IPS-20b (cell line): ENCODE measurements around the gene KLF1.
A peak's percentile ranks its signal among the peaks of the same experiment; 100 is the strongest.

Experiments used
- H3K27ac ChIP-seq: one replicate; pipeline ENCODE4 v1.5.1; 2013; ENCODE audit warnings: low read length
- H3K27me3 ChIP-seq: 2 replicates; pipeline ENCODE4 v1.6.1; 2013; ENCODE audit warnings: mild to moderate bottlenecking, low read length, inconsistent platforms; ENCODE audit not compliant: insufficient read depth
- H3K36me3 ChIP-seq: 2 replicates; pipeline ENCODE4 v1.6.1; 2013; ENCODE audit warnings: low read depth, mild to moderate bottlenecking, inconsistent platforms, low read length, moderate library complexity; ENCODE audit not compliant: insufficient read depth
- H3K4me1 ChIP-seq: 2 replicates; pipeline ENCODE4 v1.6.1; 2013; ENCODE audit warnings: mild to moderate bottlenecking, control low read depth, inconsistent platforms, low read length, moderate library complexity; ENCODE audit not compliant: insufficient read depth
- H3K4me3 ChIP-seq: 2 replicates; pipeline ENCODE4 v1.5.1; 2013; ENCODE audit warnings: mild to moderate bottlenecking, low read length, inconsistent platforms
- H3K9ac ChIP-seq: 2 replicates; pipeline ENCODE4 v1.6.1; 2013; ENCODE audit warnings: low read depth, mild to moderate bottlenecking, inconsistent platforms, low read length, moderate library complexity
- H3K9me3 ChIP-seq: 2 replicates; pipeline ENCODE4 v1.6.1; 2013; ENCODE audit warnings: mild to moderate bottlenecking, low read depth, low read length, inconsistent platforms; ENCODE audit not compliant: insufficient read depth

KLF1 gene

DNA sequence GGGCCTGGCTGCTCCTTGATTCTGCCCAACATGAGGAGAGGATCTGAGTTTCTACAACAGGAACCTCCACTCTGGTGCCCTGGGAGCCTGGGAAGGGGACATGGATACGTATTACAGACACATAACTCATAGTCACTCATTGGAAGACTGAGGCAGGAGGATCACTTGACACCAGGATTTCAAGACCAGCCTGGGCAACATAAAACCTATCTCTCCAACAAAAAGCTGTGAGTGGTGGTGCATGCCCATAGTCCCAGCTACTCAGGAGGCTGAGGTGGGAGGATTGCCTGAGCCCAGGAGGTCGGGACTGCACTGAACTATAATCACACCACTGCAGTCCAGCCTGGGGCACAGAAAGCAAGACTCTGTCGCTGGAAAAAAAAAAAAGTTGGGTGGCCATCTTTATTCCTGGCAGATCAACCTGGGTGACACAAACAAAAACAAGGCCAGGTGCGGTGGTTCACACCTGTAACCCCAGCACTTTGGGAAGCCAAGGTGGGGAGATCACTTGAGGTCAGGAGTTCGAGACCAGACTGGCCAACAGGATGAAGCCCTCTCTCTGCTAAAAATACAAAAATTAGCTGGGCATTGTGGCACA lies 1.1 kb upstream of the KLF1 start:
- Histone ChIP-seq H3K4me1 (no peaks in the 10 kb centered on the region), H3K27ac (no peak overlapping the region), H3K9me3 (no peaks in the 10 kb centered on the region; the same call in 1 of the 2 replicates), H3K27me3 (peaks cover 44% of the 10 kb centered on the region), H3K36me3 (peaks cover 3% of the 10 kb centered on the region), H3K9ac (no peak overlapping the region), H3K4me3 (no peak overlapping the region)

DNA sequence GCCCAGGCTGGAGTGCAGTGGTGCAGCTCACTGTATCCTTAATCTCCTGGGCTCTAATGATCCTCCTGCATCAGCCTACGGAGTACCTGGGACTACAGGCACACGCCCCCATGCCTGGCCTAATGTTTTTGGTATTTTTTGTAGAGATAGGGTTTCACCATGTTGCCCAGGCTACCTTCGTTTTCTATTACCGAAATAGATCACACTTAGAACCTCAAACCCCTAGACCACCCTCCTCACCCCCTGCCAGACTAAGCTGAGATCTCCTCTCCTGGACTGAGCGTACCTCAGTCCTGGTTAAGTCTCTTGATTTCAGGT lies 391 bp downstream of the KLF1 start:
- no peak overlapping the region for H3K4me3 ChIP-seq
- no peak overlapping the region for H3K9ac ChIP-seq
- H3K36me3 ChIP-seq, result no peaks in the 10 kb centered on the region
- H3K9me3 ChIP-seq, result no peaks in the 10 kb centered on the region; the same call in 1 of the 2 replicates
- no peaks in the 10 kb centered on the region for H3K4me1 ChIP-seq
- no peak overlapping the region for H3K27ac ChIP-seq
- H3K27me3 ChIP-seq, result peaks cover 51% of the 10 kb centered on the region

DNA sequence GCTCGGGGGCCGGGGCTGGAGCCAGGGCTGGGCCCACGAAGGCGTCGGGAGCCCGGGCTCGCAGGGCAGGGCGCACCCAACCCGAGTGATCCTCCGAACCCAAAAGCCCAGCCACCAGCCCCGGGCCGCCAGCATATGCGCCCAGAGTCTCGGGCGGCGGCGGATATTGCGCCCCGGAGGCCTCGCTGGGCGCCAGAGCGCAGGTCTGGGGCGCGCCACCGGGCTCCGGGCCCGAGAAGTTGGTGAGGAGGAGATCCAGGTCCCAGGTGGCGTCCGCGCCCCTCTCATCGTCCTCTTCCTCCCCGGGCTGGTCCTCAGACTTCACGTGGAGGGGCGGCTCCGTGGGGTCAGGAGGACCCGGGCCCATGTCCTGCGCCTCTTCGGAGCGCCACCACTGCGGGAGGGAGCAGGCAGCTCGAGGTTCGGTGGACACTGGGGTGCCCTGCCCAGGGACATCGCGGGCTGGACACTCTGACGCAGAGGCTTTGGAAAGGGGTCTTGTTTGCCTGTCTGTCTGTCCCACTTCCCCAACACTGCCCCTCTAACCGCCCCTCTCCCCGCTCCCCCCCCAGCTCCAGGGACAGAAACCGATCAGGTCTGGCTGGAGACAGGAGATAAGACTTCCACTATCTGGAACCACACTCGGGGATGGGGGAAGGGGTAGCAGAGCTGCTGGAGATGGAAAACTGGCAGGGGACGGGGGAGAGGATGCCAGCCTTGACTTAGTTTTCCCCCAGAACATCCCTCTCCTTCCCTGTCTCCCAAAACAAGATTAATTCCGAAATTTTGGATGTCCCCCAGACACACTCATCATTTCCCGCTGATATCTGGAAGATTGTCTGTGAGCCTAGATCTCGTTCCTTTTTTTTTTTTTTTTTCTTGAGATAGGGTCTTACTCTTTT lies 1.0 kb downstream of the KLF1 start:
- Histone ChIP-seq H3K9me3 (no peaks in the 10 kb centered on the region; the same call in 1 of the 2 replicates), H3K36me3 (no peaks in the 10 kb centered on the region), H3K9ac (peak overlapping the region; percentile 72; the same call in 1 of the 2 replicates), H3K27ac (no peak overlapping the region), H3K4me3 (peak overlapping the region; percentile 66), H3K27me3 (peaks cover 51% of the 10 kb centered on the region), H3K4me1 (no peaks in the 10 kb centered on the region)

DNA sequence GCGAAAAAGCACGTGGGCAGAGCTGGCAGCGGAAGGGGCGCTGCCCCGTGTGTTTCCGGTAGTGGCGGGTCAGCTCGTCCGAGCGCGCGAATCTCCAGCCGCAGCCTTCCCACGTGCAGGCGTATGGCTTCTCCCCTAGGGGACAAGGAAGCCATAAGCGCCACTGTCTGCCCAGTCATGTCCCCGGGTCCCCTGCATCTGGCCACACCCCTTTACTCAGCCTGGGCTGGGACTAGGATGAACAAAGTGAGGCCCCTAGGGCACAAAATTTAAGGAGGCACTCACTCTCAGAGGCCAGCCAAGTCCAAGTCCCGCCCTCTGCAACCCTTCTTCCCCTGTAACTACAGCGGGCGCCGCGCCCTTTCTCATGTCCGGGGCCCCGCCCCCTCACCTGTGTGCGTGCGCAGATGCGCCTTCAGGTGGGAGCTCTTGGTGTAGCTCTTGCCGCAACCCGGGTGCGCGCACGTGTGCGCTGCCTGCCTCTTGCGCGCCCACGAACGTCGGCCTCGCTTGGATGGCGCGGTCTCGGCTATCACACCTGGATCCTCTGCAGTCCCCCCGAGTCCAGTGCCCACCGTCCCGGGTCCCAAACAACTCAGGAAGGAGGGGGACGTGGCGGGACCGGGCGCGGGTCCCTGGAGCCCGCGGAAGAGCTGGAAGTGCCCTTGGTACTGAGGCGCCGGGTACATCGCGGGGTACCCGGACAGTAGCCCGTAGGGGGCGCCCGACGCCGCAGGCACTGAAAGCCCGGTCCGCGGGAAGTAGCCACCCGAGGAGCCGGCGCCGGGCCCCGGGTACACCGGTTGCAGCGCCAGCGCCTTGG lies 1.9 kb downstream of the KLF1 start:
- H3K9me3 ChIP-seq, result no peaks in the 10 kb centered on the region; the same call in 1 of the 2 replicates
- peak overlapping the region; percentile 72; the same call in 1 of the 2 replicates for H3K9ac ChIP-seq
- H3K27ac ChIP-seq, result no peak overlapping the region
- no peaks in the 10 kb centered on the region for H3K36me3 ChIP-seq
- H3K4me1 ChIP-seq, result no peaks in the 10 kb centered on the region
- peaks cover 58% of the 10 kb centered on the region for H3K27me3 ChIP-seq
- peak overlapping the region; percentile 66 for H3K4me3 ChIP-seq

DNA sequence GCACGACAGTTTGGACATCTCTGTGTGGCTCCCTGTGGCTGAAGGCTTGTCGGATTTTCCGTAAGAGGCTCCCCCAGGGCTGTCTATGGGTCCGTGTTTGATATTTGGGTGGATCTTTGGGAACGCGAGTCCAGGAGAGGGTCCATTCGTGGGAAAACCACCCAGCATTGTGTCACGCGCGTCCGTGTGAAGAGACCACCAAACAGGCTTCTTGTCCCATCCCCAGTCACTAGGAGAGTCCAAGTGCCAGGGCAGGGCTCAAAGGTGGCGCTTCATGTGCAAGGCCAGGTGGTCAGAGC lies 2.4 kb downstream of the KLF1 start:
- H3K27ac ChIP-seq, result no peak overlapping the region
- peak overlapping the region; percentile 66; the same call in 1 of the 2 replicates for H3K4me3 ChIP-seq
- peak overlapping the region; percentile 26; the same call in 1 of the 2 replicates for H3K9ac ChIP-seq
- no peaks in the 10 kb centered on the region; the same call in 1 of the 2 replicates for H3K9me3 ChIP-seq
- no peaks in the 10 kb centered on the region for H3K36me3 ChIP-seq
- H3K27me3 ChIP-seq, result peaks cover 58% of the 10 kb centered on the region
- no peaks in the 10 kb centered on the region for H3K4me1 ChIP-seq

DNA sequence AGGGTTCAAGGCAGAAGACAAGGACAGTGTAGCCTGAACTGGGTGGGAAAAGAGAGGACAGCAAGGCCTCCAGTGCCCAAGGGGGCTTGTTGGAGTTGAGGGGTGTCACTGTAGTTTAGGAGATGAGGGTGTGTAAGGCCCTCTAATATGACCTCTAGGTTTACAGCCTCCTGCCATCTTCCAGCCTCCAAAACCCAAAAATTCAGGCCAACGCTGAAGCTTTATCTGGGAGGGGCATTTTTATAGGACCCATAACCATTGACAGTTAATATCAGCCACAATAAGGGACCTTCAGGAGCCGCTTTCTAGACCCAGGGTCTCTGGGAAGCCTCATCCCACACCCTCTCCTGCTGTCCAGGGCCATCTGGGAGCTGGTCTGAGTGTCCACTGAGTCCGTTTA lies 2.8 kb downstream of the KLF1 start:
- Histone ChIP-seq H3K27ac (no peak overlapping the region), H3K9me3 (no peaks in the 10 kb centered on the region; the same call in 1 of the 2 replicates), H3K36me3 (no peaks in the 10 kb centered on the region), H3K4me1 (no peaks in the 10 kb centered on the region), H3K4me3 (no peak overlapping the region), H3K27me3 (peaks cover 58% of the 10 kb centered on the region), H3K9ac (no peak overlapping the region; the same call in 1 of the 2 replicates)

DNA sequence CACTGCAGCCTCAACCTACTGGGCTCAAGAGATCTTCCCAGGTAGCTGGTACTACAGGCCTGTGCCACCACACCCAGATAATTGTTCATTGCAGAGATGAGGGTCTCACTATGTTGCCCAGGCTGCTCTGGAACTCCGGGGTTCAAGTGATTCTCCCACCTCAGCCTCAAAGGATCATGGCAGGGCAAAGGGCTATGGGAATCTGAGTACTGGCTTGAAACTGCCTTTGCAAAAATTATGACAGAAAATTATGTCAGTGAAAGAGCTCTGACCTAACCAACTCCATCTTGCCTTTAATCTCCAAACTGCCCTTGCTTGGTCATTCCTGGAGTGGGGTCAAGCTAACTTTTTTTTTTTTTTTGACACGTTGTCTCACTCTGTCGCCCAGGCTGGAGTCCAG lies 4.4 kb downstream of the KLF1 start:
- H3K9ac ChIP-seq, result no peak overlapping the region
- no peak overlapping the region for H3K27ac ChIP-seq
- peaks cover 7% of the 10 kb centered on the region for H3K36me3 ChIP-seq

DNA sequence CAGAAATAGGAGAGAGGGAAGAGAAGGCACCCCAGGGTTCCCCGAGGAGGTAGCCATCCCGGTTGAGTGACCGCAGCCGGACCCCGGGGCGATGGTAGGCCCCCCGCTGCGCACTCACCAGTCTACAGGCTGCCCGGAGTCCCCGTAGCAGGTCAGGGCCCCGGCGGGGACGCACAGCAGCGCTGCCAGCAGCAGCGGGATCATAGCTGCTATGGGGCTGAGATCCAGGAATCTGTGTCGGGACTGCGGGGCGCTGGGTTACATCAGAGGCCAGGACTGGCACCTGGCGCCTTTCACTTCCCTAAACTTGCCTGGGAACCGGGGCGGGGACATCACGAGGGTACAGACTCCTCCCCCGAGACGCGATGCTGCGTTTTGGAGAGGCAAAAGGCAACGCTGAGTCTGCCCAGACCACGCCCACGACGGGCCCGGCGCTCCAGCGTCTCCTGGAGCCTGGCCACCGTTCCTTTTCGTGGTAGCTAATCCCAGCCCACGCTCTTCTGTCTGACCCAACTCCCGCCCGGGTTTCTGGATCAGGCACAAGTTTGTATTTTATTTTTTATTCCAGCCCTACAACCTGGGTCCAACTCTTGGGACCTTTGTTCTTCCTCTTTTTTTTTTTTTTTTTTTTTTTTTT lies 5.7 kb downstream of the KLF1 start, which contains the start of gene DNASE2:
DNASE2 (minus strand) TSS at position 278 of the 637 bp plus-strand sequence; CDS start at position 204, 74 bp downstream.
- Histone ChIP-seq H3K27ac (no peak within 1 kb of the TSS), H3K27me3 (peaks cover 39% of the 10 kb centered on the region), H3K36me3 (peaks cover 7% of the 10 kb centered on the region), H3K9me3 (no peaks in the 10 kb centered on the region; the same call in 1 of the 2 replicates), H3K4me3 (peak within 1 kb of the TSS; percentile 83), H3K9ac (peak within 1 kb of the TSS; percentile 79), H3K4me1 (no peaks in the 10 kb centered on the region)

More for the DNA sequence above, 4.4 kb downstream of the KLF1 start:
- H3K4me1 ChIP-seq, result no peaks in the 10 kb centered on the region
- no peak overlapping the region for H3K4me3 ChIP-seq
- H3K27me3 ChIP-seq, result peaks cover 52% of the 10 kb centered on the region
- H3K9me3 ChIP-seq, result no peaks in the 10 kb centered on the region; the same call in 1 of the 2 replicates

DNA sequence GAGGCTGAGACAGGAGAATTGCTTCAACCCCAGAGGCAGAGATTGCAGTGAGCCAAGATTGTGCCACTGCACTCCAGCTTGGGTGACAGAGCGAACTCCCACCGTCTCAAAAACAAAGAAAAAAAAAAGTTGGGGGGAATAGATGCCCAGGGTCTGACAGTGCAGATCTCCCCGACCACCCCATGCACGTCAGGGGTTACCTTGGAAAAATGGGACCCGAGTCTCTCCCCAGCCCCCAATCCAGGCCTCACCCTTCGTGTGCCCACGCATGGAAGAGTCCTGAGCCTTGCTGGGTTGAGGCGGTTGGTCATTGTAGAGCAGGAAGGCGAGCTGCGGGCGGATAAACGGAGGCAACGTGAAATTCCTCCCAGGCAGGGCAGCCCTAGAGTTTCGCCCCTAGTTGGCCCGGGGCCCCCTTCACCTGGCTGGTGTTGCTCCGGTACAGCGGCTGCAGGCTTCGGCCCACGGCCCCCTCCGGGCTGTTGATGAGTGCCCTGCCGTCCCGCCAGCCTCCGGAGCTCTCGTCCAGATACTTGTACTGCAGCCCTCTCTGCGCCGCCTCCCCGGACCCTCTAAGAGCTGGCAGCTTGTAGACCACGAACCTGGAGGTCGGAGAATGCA lies 6.3 kb downstream of the KLF1 start:
- H3K4me1 ChIP-seq, result no peaks in the 10 kb centered on the region
- no peak overlapping the region for H3K27ac ChIP-seq
- H3K9me3 ChIP-seq, result no peaks in the 10 kb centered on the region; the same call in 1 of the 2 replicates
- peaks cover 33% of the 10 kb centered on the region for H3K27me3 ChIP-seq
- H3K4me3 ChIP-seq, result peak overlapping the region; percentile 83
- H3K9ac ChIP-seq, result peak overlapping the region; percentile 79
- H3K36me3 ChIP-seq, result peaks cover 7% of the 10 kb centered on the region

DNA sequence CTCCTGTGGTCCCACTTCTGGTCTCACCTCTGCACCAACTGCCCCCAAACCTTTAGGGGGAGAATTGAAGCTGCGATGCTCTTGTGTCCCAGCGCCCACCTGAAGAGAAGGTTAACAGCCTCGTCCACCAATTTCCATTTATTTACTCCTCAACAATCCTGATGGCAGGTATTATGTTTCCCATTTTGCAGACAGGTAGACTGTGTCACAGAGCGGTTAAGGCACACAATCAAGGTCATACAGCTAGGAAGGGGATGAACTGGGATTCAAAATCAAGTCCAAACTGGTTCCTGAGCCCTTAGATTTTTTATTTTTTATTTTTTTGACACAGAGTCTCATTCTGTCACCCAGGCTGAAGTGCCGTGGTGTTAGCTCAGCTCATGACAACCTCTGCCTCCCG lies 11.9 kb downstream of the KLF1 start:
- no peak overlapping the region for H3K4me3 ChIP-seq
- H3K9me3 ChIP-seq, result 0 out of 2 replicates have a peak, but pooled peaks cover 4% of the 10 kb centered on the region
- H3K36me3 ChIP-seq, result peaks cover 7% of the 10 kb centered on the region
- no peaks in the 10 kb centered on the region for H3K27me3 ChIP-seq
- H3K9ac ChIP-seq, result no peak overlapping the region
- no peaks in the 10 kb centered on the region for H3K4me1 ChIP-seq
- no peak overlapping the region for H3K27ac ChIP-seq
